NCI-H2196 (cell line): ENCODE measurements around the gene TRIM38.
"Not testable (repeated sequence)": the region's sequence is repeated elsewhere in the genome, so short reads cannot be mapped to it uniquely, and the experiment has no call there.

ENCODE experiments used
- DNase-seq: peaks from one replicate; lab custom pipeline; 2025; ENCODE audit not compliant: unreplicated experiment; lab: John Stamatoyannopoulos, UW

The TRIM38 gene, protein sequence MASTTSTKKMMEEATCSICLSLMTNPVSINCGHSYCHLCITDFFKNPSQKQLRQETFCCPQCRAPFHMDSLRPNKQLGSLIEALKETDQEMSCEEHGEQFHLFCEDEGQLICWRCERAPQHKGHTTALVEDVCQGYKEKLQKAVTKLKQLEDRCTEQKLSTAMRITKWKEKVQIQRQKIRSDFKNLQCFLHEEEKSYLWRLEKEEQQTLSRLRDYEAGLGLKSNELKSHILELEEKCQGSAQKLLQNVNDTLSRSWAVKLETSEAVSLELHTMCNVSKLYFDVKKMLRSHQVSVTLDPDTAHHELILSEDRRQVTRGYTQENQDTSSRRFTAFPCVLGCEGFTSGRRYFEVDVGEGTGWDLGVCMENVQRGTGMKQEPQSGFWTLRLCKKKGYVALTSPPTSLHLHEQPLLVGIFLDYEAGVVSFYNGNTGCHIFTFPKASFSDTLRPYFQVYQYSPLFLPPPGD

DNA sequence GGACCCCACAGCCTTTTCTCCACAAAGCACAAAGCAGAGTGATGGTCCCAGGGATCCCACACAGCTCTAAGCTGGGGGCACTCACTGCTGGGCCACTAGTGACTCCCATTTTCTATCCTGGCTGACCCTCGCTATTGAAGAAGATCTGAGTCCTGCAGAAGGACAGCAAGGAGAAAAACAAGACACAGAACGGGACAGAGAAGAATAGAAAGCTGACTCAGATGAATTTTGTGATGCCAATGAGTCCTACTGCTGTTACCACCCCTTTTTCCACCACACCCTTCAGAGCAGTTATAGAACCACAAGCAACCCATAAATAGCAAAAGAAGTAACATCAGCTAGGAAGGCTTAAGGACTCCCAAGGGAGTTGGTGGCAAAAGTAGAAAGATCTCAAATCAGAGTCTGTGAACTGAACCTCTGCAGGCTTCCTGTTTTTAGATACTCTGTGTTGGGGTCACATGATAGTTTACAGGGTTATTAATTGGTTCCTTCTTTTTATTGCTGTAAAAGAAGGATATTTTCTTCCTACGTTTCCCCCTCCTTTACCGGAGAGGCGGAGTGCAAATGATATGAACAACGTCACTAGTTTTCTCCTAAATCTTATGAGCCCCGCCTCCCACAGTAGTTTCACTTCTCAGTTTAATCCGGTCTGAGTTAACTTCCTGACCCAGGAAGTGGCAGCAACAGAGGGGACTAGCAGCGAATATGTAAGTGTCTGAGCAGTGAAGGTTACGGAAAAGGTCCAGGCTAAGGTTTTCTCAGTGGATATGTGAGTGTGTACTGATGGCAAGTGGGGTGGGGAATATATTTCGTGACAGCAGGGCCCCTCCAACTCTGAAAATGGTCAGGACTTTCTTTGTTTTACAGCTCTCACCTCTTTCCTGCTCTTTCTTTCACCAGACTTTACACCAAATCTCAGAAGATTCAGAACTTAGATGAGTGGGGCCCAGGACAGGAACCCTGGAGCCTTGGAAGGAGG is at the start of gene TRIM38:
Gene TRIM38, plus strand, starts transcription at position 654 of the 979 bp plus-strand sequence. CDS start 3,721 bp downstream, outside the sequence.
- no peak for DNase-seq

DNA sequence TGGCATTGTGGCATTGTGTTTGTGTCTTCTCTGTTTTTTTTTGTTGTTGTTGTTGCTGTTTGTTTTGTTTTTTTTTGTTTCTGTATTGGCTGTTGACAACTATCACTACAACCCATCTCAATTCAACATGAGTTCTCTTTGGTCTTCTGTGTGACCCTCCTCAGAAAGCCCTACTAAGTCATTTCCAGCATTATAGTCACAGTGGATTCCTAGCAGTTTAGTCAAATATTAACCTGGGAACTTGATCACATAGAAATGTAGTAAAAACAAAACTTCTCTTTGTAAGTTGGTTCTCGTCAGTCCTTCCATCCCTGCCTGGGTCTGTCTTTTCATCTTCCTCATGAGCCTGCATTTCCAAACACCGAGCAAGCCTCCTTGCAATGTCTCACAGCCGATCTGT is 48.9 kb upstream of the TRIM38 start:
- DNase-seq: no peak

DNA sequence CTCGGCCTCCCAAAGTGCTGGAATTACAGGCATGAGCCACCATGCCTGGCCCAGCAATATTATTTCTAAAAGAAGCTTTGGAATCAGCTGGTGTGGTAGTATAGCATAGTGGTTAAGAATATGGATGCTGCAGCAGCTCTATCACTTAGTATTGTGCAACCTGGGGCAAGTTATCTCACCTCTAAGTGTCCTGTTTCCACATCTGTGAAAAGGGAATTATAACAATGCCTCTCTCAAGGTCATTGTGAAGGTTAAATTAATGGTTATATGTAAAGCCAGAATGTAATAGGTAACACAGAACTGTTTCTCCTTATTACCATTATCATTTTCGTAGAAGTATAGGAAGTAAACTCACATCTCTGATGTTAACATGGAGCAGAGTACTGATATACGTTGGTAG is 46.3 kb upstream of the TRIM38 start:
- no peak for DNase-seq

DNA sequence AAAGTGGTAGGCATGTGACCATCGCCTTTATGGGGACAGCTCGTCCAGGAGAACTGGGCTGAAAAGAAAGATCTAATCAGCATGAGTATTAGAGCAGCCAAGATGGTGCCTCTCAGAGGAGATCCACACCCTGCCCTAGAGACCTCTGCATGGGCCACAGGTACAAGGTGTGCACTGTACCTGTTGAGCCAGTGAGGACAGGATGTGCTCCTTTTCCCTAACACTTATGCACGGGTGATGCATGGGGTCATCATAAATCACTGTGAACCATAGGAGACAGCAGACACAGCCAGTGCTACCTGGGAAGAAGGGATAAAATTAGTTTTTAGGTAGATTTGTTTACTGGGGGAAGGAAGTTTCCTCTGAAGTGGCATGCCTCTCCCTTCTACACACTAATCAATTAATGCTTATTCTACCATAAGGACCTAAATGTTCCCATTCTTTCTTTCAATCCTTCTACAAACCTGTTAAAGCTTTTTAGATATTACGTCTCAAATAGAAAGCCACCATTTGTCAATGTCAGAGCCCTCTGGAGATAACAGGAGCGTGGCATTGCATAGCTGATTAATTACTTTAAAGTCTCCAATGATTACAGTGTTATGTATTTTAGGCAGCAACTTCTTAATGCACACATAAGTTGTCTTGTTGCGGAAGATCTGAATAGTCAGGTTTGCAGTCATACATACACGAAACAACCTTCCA is 45.7 kb upstream of the TRIM38 start:
- no peak for DNase-seq

DNA sequence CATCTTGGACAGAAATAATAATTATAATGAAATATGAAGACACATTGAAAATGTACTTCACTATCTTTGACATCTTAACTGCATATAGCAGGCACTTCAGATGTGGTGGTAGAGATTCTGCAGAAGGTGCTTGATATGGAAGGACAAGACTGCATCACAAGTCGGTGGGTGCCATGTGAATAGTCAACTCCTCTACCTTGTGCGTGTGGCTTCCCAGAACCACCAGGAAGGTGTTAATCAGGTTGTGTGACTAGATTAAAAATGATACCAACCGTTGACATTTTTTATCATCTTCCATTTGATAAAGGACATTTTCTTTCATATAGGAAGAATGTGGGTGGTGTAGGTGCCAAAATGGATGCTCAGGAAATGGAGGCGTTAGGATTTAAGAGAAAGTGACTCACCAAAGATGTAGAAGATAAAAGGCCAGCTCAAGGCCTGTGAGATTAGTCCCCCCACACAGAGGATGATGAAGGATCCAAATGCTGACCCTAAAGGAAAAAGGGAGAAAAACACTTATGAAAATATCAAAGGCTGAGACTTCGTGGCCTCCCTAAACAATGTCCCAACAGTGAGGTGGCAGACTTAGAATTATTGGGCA is 44.4 kb upstream of the TRIM38 start:
- no peak for DNase-seq

DNA sequence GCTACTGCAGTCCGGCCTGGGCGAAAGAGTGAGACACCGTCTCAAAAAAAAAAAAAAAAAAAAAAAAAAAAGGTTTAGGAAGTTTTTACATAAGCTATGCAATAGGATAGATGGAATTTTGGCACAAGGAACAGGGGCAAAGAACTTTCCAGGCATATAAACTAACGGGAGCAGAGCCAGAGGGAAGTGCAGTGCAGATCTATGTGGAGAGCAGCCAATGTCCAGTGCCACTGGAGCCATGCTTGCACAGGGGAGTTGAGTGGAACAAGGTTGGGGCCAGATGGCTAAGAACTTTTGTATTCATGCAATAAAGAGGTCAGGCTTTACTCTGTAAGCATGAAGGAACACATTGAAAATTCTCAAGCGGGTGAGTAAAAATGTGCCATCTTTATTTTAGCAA is 42.9 kb upstream of the TRIM38 start:
- DNase-seq: no peak

DNA sequence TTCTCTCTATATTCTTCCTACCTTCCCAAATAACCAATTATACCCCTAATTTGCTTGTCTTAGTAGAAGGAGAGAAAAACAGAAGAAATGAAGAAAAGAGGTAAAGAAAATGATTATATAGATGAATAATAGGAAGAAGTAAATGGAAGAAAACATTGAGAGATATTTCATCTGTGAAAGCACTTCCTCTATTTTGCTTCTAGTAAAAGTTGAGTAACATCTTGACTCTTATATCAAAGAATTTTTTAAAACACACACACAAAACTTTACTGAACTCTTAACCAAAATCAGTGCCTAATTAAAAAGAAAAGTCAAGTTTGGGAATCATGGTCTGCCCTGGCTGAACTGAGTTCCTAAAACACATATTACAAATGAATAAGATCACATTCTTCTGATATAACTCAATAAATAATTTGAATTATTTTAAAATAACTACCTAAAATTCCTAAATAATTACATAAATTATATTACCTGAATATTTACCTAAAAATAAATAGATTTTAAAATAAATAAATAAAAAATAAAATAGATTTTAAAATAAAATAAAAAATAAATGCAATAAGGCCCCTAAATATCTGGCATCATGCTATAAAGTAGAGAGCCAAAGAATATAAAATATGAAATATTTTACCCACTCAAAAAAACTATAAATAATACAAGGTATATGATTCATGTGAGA is 40.9 kb upstream of the TRIM38 start:
- DNase-seq: no peak

DNA sequence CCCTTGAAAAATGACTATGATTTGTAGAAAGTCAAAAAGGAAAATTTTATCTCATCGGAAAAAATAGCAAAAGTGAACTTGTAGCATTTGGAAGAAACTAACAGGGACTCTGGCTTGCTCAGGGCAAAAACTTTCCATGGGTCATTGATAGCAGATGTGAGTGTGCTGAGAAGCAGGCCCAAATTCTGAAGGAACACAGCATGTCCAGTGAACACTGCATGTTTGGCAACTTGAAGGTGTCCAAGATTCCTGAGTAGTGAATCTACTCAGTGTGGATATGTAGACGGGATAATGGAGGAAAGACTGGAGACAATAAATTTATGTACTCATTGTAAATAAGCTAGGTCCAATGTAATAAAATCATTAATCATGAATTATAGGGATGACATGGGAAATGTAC is 40.3 kb upstream of the TRIM38 start:
- no peak for DNase-seq

DNA sequence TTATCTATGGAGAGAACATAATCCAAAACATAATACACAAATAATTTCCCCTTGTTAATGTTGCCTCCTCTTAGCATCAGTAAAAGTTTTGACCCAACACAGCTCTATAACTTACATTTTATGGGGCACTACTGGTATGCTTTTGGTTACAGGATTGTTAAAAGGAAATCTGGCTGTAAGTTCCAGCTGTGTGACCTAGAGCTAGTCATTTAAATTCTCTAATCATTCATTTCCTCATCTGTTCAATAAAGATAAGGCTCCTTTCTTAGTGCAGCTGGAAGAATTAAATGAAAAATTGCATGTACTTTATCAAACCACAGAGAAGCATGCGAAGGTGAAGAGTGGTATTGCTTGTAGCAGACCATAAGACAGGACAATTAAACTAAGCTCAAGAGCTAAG is 36.7 kb upstream of the TRIM38 start:
- no peak for DNase-seq

DNA sequence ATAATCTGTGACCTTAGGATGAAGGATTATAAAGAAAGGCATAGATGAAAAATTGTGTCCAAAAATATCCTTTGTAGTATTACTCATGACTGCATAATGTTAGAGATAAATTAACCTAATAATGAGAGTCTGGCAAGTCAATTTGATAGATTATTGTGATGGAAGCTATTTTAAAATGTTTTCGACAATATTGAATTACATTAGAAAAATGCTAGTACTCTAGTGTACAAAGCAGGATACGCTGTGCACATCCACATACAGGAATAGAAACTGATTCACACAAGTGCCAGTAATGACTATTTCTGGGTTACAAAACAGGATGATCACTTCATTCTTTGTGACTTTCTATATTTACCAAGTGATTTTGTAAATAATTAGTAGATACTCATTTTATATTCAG is 35.4 kb upstream of the TRIM38 start:
- no peak for DNase-seq

DNA sequence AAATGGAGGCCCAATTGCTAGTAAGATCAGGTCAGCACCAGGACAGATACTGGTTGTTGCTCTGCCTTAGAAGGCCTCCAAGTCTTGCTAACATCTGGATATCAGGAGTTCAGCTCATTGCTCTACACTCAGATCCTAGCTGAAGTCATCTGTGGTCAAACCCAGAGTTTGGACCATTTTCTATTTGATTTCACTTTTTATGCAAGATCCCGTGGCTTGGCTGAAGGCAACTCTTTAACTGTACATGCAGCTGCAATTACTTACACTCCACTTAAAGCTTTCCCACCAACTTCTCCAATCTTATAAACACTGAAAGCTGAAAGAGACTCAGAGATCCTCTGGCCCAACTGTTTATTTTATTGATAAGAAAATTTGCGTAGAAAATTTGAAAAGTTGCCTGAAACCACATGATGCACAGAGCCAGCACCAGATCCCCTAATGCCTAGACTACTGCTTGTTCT is 34.8 kb upstream of the TRIM38 start:
- no peak for DNase-seq

DNA sequence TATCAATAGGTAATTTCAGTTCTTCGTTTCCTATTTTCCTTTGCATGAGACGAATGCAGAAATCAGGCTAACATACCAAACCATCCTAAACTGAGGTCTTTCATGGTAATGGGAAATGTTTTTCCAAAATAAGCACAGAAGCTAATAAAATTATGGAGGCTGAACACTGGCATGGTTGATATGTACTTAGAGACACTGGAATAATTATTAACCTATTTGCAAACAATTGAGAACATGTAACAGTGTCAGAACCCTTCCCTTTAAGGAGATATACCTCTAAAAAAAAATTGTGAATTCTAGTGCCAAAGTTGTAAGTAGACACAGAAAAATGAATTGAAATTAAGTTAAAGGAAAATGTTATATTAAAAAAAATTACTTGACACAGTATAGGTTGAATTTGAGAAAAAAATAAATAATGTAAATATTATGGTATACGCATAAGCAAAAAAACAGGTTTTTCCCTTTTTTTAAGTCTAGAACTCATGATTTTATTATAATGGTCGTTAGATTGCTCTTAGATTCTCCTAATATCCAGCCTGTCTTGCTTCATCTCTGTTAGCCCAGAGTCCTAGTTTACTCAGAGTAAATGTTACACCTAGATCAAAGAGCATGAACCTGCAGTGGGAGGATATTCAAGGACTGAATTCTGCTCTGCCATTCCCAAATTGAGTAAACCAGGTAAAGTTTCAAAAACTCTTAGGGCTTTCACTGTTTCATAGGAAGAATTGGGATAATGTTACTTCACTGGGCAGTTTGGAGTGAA is 33.9 kb upstream of the TRIM38 start:
- no peak for DNase-seq

DNA sequence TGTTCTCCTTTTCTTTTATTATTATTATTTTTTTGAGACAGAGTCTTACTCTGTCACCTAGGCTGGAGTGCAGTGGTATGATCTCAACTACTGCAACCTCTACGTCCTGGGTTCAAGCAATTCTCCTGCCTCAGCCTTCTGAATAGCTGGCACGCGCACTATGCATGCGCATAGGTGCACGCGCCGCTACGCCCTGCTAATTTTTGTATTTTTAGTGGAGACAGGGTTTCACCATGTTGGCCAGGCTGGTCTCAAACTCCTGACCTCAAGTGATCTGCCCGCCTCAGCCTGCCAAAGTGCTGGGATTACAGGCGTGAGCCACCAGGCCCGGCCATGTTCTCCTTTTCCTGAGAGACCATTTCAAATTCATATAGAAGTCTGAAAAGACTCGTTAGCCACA is 32.8 kb upstream of the TRIM38 start:
- not testable (repeated sequence) for DNase-seq

DNA sequence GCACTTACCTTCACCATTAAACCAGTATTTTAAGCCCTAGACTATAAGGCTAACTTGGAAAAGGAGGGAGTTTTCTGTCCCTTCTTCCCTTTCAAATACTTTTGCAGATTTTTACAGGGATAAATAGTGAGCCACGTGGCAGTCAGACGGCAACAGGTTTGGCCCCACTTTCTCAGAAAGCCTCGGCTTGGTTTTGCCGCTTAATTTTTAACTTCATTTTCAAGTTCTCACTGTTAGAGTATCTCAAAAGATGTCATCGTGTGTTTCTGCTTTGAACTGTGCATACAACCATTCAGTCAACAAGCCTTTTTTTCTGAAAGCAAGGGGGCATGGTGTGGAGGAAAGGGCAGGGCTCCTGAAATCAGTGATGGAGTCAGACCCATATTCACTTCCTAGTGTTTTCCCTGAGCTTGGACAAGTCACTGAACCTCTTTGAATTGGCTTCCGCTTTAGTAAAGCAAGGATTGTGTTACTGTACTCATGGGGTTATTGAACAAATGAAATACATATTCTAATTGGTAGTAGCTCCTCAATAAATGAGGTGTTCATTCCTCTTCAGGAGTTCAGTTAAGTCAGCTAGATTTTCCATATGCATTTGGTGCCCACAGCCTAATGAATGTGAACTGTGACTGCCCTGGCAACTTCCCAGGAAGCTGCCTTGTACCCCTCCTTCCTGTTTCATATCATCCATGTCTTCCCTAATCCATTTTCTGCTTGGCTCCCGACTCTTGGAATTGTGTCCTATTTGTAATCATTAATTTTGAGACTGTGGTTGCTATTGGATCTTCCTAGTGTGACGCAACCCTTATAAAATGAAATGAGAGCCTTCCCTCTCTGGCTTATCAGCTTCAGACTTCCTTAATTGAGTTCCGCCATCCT is 31.8 kb upstream of the TRIM38 start, which contains the start of gene SLC17A2:
Gene SLC17A2, minus strand, starts transcription at position 160 of the 879 bp plus-strand sequence. CDS start 4,895 bp downstream, outside the sequence.
- DNase-seq: no peak

DNA sequence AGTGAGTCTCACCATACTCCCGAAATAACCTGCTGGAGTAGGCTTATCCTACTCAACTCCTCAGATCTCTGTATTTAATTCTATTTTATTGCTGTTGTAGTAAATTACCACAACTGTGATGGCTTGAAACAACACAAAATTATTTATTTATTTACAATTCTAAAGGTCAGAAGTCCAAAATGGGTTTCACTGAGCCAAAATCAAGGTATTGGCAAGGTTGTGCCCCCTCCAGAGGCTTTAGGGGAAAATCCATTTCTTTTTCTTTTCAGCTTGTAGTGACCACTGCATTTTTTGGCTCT is 31.2 kb upstream of the TRIM38 start:
- DNase-seq: no peak

DNA sequence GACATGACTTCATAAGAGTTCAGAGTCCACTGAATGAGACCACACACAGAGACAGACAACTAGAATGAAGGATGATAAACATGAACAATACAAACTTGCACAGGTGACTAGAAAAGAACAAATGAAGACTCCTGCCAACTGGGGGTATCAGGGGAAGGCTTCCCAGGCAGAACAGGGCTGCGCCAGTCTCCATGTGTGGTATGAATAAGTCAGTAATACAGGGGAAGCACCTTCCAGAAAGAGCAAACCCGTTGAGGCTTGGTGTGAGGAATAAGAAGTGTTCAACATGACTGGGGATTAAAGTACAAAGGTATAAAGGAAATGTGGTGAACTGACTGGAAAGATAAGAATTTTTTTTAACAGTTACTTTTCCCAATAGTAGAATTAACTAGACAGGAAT is 28.4 kb upstream of the TRIM38 start:
- DNase-seq: no peak

DNA sequence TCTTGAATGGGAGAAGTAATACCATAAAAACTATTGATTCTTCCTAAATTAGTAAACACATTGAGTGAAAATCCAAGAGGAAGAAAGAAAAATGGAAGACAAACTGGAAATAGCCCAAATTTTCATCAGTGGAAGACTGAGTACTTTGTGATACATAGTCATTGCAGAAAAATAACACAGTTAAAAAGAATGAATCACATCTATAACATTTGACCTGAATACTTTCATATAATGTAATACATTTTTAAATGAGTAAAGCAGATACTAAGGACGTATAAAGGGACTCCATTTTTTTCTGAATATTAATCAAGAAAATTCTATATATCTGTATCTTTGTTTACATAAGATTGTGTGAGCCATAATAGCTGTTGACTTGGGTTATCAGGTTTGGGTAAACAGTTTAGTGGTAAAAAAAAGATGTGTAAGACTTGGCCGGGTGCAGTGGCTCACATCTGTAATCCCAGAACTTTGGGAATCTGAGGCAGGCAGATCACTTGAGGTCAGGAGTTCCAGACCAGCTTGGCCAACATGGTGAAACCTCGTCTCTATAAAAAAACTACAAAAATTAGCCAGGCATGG is 27.8 kb upstream of the TRIM38 start:
- no peak for DNase-seq

DNA sequence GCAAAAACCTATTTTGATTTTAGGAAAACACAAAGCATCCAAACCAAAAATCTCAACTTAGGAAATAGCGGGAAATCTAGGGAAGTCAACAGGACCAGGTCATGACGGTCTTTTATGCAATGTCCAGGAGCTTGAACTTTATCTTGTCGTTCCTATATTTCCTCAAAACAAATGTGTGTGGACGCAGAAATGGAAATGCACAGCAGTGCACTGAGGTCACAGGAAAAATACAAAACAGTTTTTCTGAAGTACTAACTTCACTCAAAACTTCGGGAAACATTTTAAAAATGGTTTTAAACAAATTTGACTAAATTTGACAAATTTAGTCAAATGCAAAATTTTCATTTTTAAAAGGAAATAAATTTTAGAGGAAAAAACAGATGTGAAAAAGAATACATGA is 26.6 kb upstream of the TRIM38 start:
- no peak for DNase-seq
